ENCODE data around the gene MS4A18. TPM values are rescaled to one million over a fixed set of nuclear protein-coding genes. Genes with fewer than 3 reads are reported as not detected.

Gene MS4A18
- total and polyA plus RNA-seq, 10 of the 15 experiments (the other 5 are each of a cell fraction or from before 2014, with no cell fraction given) = not detected

DNA sequence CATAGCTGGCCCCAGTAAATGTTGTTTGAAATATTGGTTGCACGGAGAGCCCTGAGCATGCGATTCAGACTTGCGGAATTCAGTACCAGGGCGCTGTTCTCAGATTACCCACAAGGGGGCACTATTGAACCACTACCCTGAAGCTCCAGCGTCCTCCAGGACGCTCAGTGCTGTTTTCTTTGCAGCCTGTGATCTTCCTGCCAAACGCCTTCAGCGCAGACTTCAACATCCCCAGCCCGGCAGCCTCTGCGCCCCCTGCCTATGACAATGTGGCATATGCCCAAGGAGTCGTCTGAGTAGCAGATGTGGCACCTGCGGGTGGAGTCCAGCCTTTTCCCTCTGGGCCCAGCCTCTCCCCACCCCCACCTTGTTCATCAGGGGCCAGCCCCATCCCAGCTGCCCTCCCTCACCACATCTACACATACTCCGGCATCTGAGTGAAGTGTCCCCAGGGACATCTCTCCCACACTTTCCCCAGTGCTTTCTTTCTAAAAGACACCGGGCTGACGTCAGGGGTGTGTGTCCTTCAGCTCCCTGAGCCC lies 51.0 kb downstream of the MS4A18 start (continued):
- TF ChIP-seq, protein P1, sequence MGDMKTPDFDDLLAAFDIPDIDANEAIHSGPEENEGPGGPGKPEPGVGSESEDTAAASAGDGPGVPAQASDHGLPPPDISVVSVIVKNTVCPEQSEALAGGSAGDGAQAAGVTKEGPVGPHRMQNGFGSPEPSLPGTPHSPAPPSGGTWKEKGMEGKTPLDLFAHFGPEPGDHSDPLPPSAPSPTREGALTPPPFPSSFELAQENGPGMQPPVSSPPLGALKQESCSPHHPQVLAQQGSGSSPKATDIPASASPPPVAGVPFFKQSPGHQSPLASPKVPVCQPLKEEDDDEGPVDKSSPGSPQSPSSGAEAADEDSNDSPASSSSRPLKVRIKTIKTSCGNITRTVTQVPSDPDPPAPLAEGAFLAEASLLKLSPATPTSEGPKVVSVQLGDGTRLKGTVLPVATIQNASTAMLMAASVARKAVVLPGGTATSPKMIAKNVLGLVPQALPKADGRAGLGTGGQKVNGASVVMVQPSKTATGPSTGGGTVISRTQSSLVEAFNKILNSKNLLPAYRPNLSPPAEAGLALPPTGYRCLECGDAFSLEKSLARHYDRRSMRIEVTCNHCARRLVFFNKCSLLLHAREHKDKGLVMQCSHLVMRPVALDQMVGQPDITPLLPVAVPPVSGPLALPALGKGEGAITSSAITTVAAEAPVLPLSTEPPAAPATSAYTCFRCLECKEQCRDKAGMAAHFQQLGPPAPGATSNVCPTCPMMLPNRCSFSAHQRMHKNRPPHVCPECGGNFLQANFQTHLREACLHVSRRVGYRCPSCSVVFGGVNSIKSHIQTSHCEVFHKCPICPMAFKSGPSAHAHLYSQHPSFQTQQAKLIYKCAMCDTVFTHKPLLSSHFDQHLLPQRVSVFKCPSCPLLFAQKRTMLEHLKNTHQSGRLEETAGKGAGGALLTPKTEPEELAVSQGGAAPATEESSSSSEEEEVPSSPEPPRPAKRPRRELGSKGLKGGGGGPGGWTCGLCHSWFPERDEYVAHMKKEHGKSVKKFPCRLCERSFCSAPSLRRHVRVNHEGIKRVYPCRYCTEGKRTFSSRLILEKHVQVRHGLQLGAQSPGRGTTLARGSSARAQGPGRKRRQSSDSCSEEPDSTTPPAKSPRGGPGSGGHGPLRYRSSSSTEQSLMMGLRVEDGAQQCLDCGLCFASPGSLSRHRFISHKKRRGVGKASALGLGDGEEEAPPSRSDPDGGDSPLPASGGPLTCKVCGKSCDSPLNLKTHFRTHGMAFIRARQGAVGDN (IDR thresholded peaks at IDR 0.05) = no peak
- TF ChIP-seq NR2C1 (IDR thresholded peaks at IDR 0.05) = no peak
- TF ChIP-seq, protein P2, sequence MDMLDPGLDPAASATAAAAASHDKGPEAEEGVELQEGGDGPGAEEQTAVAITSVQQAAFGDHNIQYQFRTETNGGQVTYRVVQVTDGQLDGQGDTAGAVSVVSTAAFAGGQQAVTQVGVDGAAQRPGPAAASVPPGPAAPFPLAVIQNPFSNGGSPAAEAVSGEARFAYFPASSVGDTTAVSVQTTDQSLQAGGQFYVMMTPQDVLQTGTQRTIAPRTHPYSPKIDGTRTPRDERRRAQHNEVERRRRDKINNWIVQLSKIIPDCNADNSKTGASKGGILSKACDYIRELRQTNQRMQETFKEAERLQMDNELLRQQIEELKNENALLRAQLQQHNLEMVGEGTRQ (IDR thresholded peaks at IDR 0.05; ENCODE audit: borderline replicate concordance, low read depth, low read length) = no peak
- no peak for TF ChIP-seq ZZZ3 (IDR thresholded peaks at IDR 0.05; ENCODE audit: control insufficient read depth, insufficient read length, low read depth)
- no peak for TF ChIP-seq KDM1A (IDR thresholded peaks at IDR 0.05; ENCODE audit: borderline replicate concordance)
- 0 out of 2 replicates have a peak, but pooled peaks have one; percentile 18 for TF ChIP-seq DPF2 (IDR thresholded peaks at IDR 0.05)
- no peak for TF ChIP-seq TCF3 (IDR thresholded peaks at IDR 0.05; ENCODE audit: borderline replicate concordance, insufficient read depth, low read depth, low read length)
- no peak for TF ChIP-seq SIX5 (IDR thresholded peaks at IDR 0.05; ENCODE audit: low read depth, low read length, severe bottlenecking)
- TF ChIP-seq ETV6 (conservative IDR thresholded peaks at IDR 0.05 in 1 of 2, IDR thresholded peaks at IDR 0.05 in 1 of 2; ENCODE audit: borderline replicate concordance in 1 of 2, low read depth in 1 of 2) = no peak
- TF ChIP-seq EZH2 (IDR thresholded peaks at IDR 0.05; ENCODE audit: borderline replicate concordance, control insufficient read depth, low read depth, low read length) = no peak
- TF ChIP-seq TAF1 (IDR thresholded peaks at IDR 0.05; ENCODE audit: borderline replicate concordance, low read depth, low read length) = no peak
- TF ChIP-seq CHD4 (IDR thresholded peaks at IDR 0.05) = no peak
- TF ChIP-seq EGR1 (IDR thresholded peaks at IDR 0.05; ENCODE audit: borderline replicate concordance in 1 of 2, low read depth in 2 of 2, low read length in 2 of 2) = no peak
- no peak for TF ChIP-seq RFX5 (IDR thresholded peaks at IDR 0.05; ENCODE audit: low read depth, low read length)
- TF ChIP-seq, protein P3, sequence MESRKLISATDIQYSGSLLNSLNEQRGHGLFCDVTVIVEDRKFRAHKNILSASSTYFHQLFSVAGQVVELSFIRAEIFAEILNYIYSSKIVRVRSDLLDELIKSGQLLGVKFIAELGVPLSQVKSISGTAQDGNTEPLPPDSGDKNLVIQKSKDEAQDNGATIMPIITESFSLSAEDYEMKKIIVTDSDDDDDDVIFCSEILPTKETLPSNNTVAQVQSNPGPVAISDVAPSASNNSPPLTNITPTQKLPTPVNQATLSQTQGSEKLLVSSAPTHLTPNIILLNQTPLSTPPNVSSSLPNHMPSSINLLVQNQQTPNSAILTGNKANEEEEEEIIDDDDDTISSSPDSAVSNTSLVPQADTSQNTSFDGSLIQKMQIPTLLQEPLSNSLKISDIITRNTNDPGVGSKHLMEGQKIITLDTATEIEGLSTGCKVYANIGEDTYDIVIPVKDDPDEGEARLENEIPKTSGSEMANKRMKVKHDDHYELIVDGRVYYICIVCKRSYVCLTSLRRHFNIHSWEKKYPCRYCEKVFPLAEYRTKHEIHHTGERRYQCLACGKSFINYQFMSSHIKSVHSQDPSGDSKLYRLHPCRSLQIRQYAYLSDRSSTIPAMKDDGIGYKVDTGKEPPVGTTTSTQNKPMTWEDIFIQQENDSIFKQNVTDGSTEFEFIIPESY (IDR thresholded peaks at IDR 0.05) = no peak
- no peak for TF ChIP-seq ZNF207 (IDR thresholded peaks at IDR 0.05; ENCODE audit: borderline replicate concordance)
- TF ChIP-seq PML (IDR thresholded peaks at IDR 0.05; ENCODE audit: low read length) = no peak
- peak; percentile 86 to 94 (median 89) for TF ChIP-seq CTCF (IDR thresholded peaks at IDR 0.05 in 2 of 3, conservative IDR thresholded peaks at IDR 0.05 in 1 of 3; ENCODE audit: control insufficient read depth in 2 of 3, extremely low read depth in 1 of 3, insufficient read depth in 1 of 3, low read depth in 3 of 3, low read length in 3 of 3)
- TF ChIP-seq BHLHE40 (IDR thresholded peaks at IDR 0.05; ENCODE audit: borderline replicate concordance in 1 of 2, low read depth in 2 of 2, low read length in 1 of 2) = peak; percentile 35 to 53; a peak in 3 of 4 replicates
- no peak for TF ChIP-seq NR2C2 (IDR thresholded peaks at IDR 0.05; ENCODE audit: borderline replicate concordance, control insufficient read depth, insufficient read length, low read depth)
- no peak for TF ChIP-seq TCF12 (IDR thresholded peaks at IDR 0.05; ENCODE audit: low read depth, low read length)
